ENCODE data around the gene NR2E1. TPM values are rescaled to one million over a fixed set of nuclear protein-coding genes. Genes with fewer than 3 reads are reported as not detected.

NR2E1 gene
- total and polyA plus RNA-seq, 9 donors = 0.02 TPM; not detected in 8

- Histone ChIP-seq H3K36me3 (no peaks in the 10 kb centered on the region), H3K4me1 (ENCODE audit: insufficient read depth) (peaks cover 14% of the 10 kb centered on the region), H3K27me3 (peaks cover 3% of the 10 kb centered on the region), H3K4me3 (no peak overlapping the region), H3K27ac (no peak overlapping the region), H3K9me3 (peaks cover 0 to under 1% of the 10 kb centered on the region in 2 donors)
- TF ChIP-seq, protein P1, sequence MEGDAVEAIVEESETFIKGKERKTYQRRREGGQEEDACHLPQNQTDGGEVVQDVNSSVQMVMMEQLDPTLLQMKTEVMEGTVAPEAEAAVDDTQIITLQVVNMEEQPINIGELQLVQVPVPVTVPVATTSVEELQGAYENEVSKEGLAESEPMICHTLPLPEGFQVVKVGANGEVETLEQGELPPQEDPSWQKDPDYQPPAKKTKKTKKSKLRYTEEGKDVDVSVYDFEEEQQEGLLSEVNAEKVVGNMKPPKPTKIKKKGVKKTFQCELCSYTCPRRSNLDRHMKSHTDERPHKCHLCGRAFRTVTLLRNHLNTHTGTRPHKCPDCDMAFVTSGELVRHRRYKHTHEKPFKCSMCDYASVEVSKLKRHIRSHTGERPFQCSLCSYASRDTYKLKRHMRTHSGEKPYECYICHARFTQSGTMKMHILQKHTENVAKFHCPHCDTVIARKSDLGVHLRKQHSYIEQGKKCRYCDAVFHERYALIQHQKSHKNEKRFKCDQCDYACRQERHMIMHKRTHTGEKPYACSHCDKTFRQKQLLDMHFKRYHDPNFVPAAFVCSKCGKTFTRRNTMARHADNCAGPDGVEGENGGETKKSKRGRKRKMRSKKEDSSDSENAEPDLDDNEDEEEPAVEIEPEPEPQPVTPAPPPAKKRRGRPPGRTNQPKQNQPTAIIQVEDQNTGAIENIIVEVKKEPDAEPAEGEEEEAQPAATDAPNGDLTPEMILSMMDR (IDR thresholded peaks at IDR 0.05) = no peak
- TF ChIP-seq EP300 (IDR thresholded peaks at IDR 0.05) (no peak), POLR2A (IDR thresholded peaks at IDR 0.05) (no peak)
- intact Hi-C loops (cut with DNase I) = no loop called here
- 2 to 8% (median 4%) methylated on average over 6 of the region's 6 CpGs for WGBS, 3 donors
- no peak for DNase-seq
Measured at GRCh38 chr6:108163267-108163643, 2.6 kb upstream of the NR2E1 start.

GRCh38 chr6:108163644-108164542 lies 1.9 kb upstream of the NR2E1 start:
- intact Hi-C loops (cut with DNase I) = no loop called here
- TF ChIP-seq, protein P1 (IDR thresholded peaks at IDR 0.05) = no peak
- no peak for TF ChIP-seq EP300 (IDR thresholded peaks at IDR 0.05)
- TF ChIP-seq POLR2A (IDR thresholded peaks at IDR 0.05) = no peak
- Histone ChIP-seq H3K4me3 (no peak overlapping the region), H3K4me1 (ENCODE audit: insufficient read depth) (peaks cover 14% of the 10 kb centered on the region), H3K9me3 (no peaks in the 10 kb centered on the region), H3K36me3 (no peaks in the 10 kb centered on the region), H3K27ac (no peak overlapping the region), H3K27me3 (peaks cover 3% of the 10 kb centered on the region)
- no peak for DNase-seq
- 3 to 6% (median 5%) methylated on average over 41 of the region's 41 CpGs for WGBS, 3 donors

- no peaks in the 10 kb centered on the region for H3K9me3 ChIP-seq
- no peak overlapping the region for H3K27ac ChIP-seq
- no peak overlapping the region for H3K4me3 ChIP-seq
- peaks cover 14% of the 10 kb centered on the region for H3K4me1 ChIP-seq (ENCODE audit: insufficient read depth)
- WGBS, 3 donors = 0 to 2% (median 2%) methylated on average over 17 of the region's 17 CpGs
- TF ChIP-seq, protein P1 (IDR thresholded peaks at IDR 0.05) = no peak
- TF ChIP-seq EP300 (IDR thresholded peaks at IDR 0.05) (no peak), POLR2A (IDR thresholded peaks at IDR 0.05) (no peak)
- peaks cover 3% of the 10 kb centered on the region for H3K27me3 ChIP-seq
- DNase-seq = no peak
- no peaks in the 10 kb centered on the region for H3K36me3 ChIP-seq
- intact Hi-C loops (cut with DNase I) = no loop called here
Measured at GRCh38 chr6:108164543-108164814, 1.3 kb upstream of the NR2E1 start.

DNA sequence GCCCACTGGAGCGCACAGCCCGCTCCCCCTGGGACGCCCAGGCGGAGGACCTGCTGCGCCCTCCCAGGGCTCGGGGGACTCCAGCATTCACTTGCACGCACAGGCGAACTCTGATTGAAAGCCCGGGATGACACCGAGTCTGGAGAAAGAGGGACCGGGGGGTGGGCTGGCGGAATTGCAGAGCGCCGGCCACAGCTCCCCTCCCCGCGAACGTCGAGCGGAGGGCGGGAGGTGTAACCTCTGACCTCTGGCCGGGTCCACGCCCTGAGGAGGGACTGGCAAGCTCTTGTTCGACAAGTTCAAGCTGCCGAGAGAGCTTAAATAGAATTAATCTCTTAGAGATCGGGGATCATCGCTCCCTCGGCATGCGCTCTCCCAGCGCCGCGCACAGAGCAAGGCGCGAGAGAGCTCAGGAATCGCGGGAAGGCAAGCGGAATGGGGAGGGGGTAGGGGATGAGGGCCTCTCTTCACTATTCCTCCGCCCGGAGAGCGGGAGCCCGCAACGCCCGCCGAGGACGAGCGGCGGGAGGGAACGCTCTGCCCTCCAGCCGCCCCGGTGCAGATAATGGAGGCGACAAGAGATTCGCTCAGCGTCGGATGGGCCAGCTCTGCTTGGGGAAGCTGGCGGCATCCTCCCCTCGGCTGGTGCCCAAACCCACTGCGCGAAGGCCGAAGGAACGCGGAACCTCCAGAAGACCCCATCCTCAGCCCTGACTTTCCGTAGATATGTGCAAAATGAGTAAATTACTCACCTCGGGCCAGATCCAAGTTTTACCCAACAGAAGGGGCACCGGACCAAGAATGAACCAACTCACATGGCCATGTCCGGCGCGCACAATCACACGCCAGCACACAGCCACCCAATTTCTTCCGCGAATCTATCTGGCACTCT lies 761 bp upstream of the NR2E1 start:
- Histone ChIP-seq H3K36me3 (no peaks in the 10 kb centered on the region), H3K4me1 (ENCODE audit: insufficient read depth) (peaks cover 14% of the 10 kb centered on the region), H3K9me3 (no peaks in the 10 kb centered on the region), H3K27ac (no peak overlapping the region), H3K27me3 (peaks cover 3% of the 10 kb centered on the region), H3K4me3 (no peak overlapping the region)
- no peak for DNase-seq
- 3 to 8% (median 4%) methylated on average over 51 to 69 of the region's 69 CpGs for WGBS, 3 donors
- TF ChIP-seq, protein P1 (IDR thresholded peaks at IDR 0.05) = no peak
- TF ChIP-seq POLR2A (IDR thresholded peaks at IDR 0.05) (no peak), EP300 (IDR thresholded peaks at IDR 0.05) (no peak)
- intact Hi-C loops (cut with DNase I) = no loop called here
